Measurements from ENCODE around the gene TUBA3E.
"Not testable (repeated sequence)": the region's sequence is repeated elsewhere in the genome, so short reads cannot be mapped to it uniquely, and the experiment has no call there.

- not testable (repeated sequence) for TF ChIP-seq CTCF (IDR thresholded peaks at IDR 0.05; ENCODE audit: insufficient read depth, low read length); GABPA (IDR thresholded peaks at IDR 0.05; ENCODE audit: low read depth); POLR2AphosphoS5 (IDR thresholded peaks at IDR 0.05; ENCODE audit: low read depth)
Measured at GRCh38 chr2:130188958-130189357, 9.3 kb downstream of the TUBA3E start.
